Vagina (tissue), 2 donors: ENCODE data around the gene LARP4.

Source experiments
- CTCF ChIP-seq, 3 experiments: fragments of 450-650 bp in 2 of 3; fragments of 200-600 bp in 1 of 3; sonication (generic) in 1 of 3; IDR thresholded peaks; one replicate each; pipeline ENCODE4 v1.5.1; 2017 to 2019; ENCODE audit warnings: antibody characterized with exemption in 3 of 3, mild to moderate bottlenecking in 2 of 3, moderate library complexity in 2 of 3
- POLR2AphosphoS5 ChIP-seq, 2 donors: sonication (generic); formaldehyde crosslinking; IDR thresholded peaks; one replicate each; pipeline ENCODE4 v1.9.0; 2017; ENCODE audit warnings: antibody characterized with exemption in 2 of 2, mild to moderate bottlenecking in 2 of 2, low read depth in 1 of 2; ENCODE audit not compliant: insufficient read depth in 1 of 2

GRCh38 chr12:50442178-50442908 is 41.7 kb downstream of the LARP4 start:
- no peak for TF ChIP-seq CTCF (IDR thresholded peaks at IDR 0.05)
- TF ChIP-seq POLR2AphosphoS5 (IDR thresholded peaks at IDR 0.05; ENCODE audit: insufficient read depth in 1 of 2, low read depth in 1 of 2) = no peak
